B cell (primary cell): ENCODE results near the gene MARCOL. TPM values are rescaled to one million over a fixed set of nuclear protein-coding genes. Genes with fewer than 3 reads are reported as not detected.

Experiments used
- ATAC-seq: fragments of 200-7000 bp; cut with Tn5 transposase; one replicate; pipeline ENCODE4 v1.10.0; 2021; ENCODE audit warnings: low read depth, mild to moderate bottlenecking, moderate number of reproducible peaks, moderate library complexity
- CTCF ChIA-PET: fragments of 350-600 bp; sonication (Branson Sonifier 250); formaldehyde crosslinking; loops from one replicate; lab custom pipeline; 2021; ENCODE audit warnings: antibody characterized with exemption, inconsistent platforms; lab: Charles Lee
- POLR2A ChIA-PET: fragments of 350-600 bp; sonication (Branson Sonifier 250); formaldehyde crosslinking; loops from one replicate; lab custom pipeline; 2021; ENCODE audit warnings: antibody characterized with exemption; lab: Charles Lee
- DNase-seq: peaks from one replicate; pipeline ENCODE4 v3.0.0; 2013
- H2AFZ ChIP-seq: 2 replicates; pipeline ENCODE4 v1.6.1; 2012; ENCODE audit warnings: mild to moderate bottlenecking, low read depth, low read length; ENCODE audit not compliant: insufficient read depth, poor library complexity, severe bottlenecking
- H3K27ac ChIP-seq, 2 donors: 1 replicate in 1 of 2; 2 replicates in 1 of 2; pipeline ENCODE4 v1.5.1; 2012 to 2013; ENCODE audit warnings: low read length in 2 of 2, mild to moderate bottlenecking in 2 of 2, moderate library complexity in 1 of 2
- H3K27me3 ChIP-seq, 4 experiments: fragments of 200-600 bp in 1 of 4; sonication (generic) in 1 of 4; replicated peaks in 1 of 4; 1 replicate in 2 of 4; 2 replicates in 2 of 4; pipeline versions ENCODE4 v1.6.1 to v1.7.0; 2013 to 2016; ENCODE audit warnings: low read length in 3 of 4, mild to moderate bottlenecking in 2 of 4, mixed read lengths in 1 of 4, moderate library complexity in 1 of 4; ENCODE audit not compliant: insufficient read depth in 4 of 4, control insufficient read depth in 3 of 4; ENCODE audit errors: control extremely low read depth in 1 of 4
- H3K36me3 ChIP-seq, 2 experiments: replicated peaks in 1 of 2; 1 replicate in 1 of 2; 2 replicates in 1 of 2; pipeline versions ENCODE4 v1.6.1 to v1.7.1; 2013; ENCODE audit warnings: low read length in 1 of 2; ENCODE audit not compliant: insufficient read depth in 2 of 2, control insufficient read depth in 1 of 2; ENCODE audit errors: control extremely low read depth in 1 of 2, extremely low read depth in 1 of 2
- H3K4me1 ChIP-seq, 2 donors: fragments of 200-600 bp in 1 of 2; sonication (generic) in 1 of 2; 1 replicate in 1 of 2; 2 replicates in 1 of 2; pipeline versions ENCODE4 v1.5.1 to v1.6.1; 2013 to 2017; ENCODE audit warnings: low read length in 2 of 2; ENCODE audit not compliant: control insufficient read depth in 2 of 2, insufficient read depth in 2 of 2
- H3K4me2 ChIP-seq: replicated peaks from 2 replicates; pipeline ENCODE3; 2012; ENCODE audit warnings: mild to moderate bottlenecking, low read depth, low read length; ENCODE audit not compliant: poor library complexity, severe bottlenecking
- H3K4me3 ChIP-seq, 5 experiments: fragments of 200-600 bp in 1 of 5; sonication (generic) in 1 of 5; 1 replicate in 3 of 5; 2 replicates in 2 of 5; pipeline versions ENCODE4 v1.5.1 to v1.7.0; 2011 to 2016; ENCODE audit warnings: low read length in 4 of 5, mild to moderate bottlenecking in 4 of 5, low read depth in 2 of 5, control low read depth in 1 of 5, moderate library complexity in 1 of 5; ENCODE audit not compliant: insufficient read depth in 1 of 5; ENCODE audit errors: control extremely low read depth in 1 of 5, extremely low read depth in 1 of 5
- H3K79me2 ChIP-seq: fragments of 200-600 bp; sonication (generic); one replicate; pipeline ENCODE4 v1.6.0; 2016; ENCODE audit warnings: low read length; ENCODE audit not compliant: control insufficient read depth, insufficient read depth
- H3K9ac ChIP-seq: fragments of 200-600 bp; sonication (generic); 2 replicates; pipeline ENCODE4 v1.6.1; 2017; ENCODE audit warnings: mild to moderate bottlenecking, low read length, moderate library complexity
- H3K9me3 ChIP-seq, 3 donors: one replicate each; pipeline versions ENCODE4 v1.6.1 to v1.7.1; 2013; ENCODE audit warnings: low read length in 2 of 3; ENCODE audit not compliant: control insufficient read depth in 2 of 3, insufficient read depth in 1 of 3; ENCODE audit errors: control extremely low read depth in 1 of 3
- H4K20me1 ChIP-seq: 2 replicates; pipeline ENCODE4 v1.6.0; 2012; ENCODE audit warnings: mild to moderate bottlenecking, low read length; ENCODE audit not compliant: insufficient read depth, control insufficient read depth, poor library complexity, severe bottlenecking
- H3K27ac Mint-ChIP-seq: one replicate; pipeline ENCODE4 v1.8.0; 2021; ENCODE audit warnings: mixed read lengths
- H3K27me3 Mint-ChIP-seq: one replicate; pipeline ENCODE4 v1.8.0; 2021; ENCODE audit warnings: mixed read lengths
- H3K4me1 Mint-ChIP-seq: one replicate; pipeline ENCODE4 v1.8.0; 2021; ENCODE audit warnings: mixed read lengths
- H3K4me3 Mint-ChIP-seq: one replicate; pipeline ENCODE4 v1.8.0; 2021; ENCODE audit warnings: mixed read lengths
- H3K9me3 Mint-ChIP-seq: one replicate; pipeline ENCODE4 v1.8.0; 2022; ENCODE audit warnings: mixed read lengths; ENCODE audit not compliant: insufficient read depth
- EZH2 ChIP-seq: IDR thresholded peaks from 2 replicates; pipeline ENCODE4 v1.6.1; 2012; ENCODE audit warnings: borderline replicate concordance, low read depth, mild to moderate bottlenecking, moderate library complexity, low read length; ENCODE audit not compliant: insufficient read depth, poor library complexity, severe bottlenecking
- WGBS: methylation state at CpG from one replicate; pipeline ENCODE4 v1.1.5; 2013; ENCODE audit warnings: missing lambda C conversion rate; ENCODE audit not compliant: insufficient coverage; 5-methylcytosine and 5-hydroxymethylcytosine counted together
- intact Hi-C: fragments of 100-400 bp; cut with micrococcal nuclease; formaldehyde crosslinking; loops from one replicate; pipeline ENCODE4 v1.10.0; 2022
- polyA plus RNA-seq: library from polyadenylated mRNA; depleted of rRNA; stranded (reverse); fragments of >200 nt; gene quantifications from 2 replicates; pipeline ENCODE4 v1.2.3, GENCODE V29; 2012
- total RNA-seq, 2 donors: library from RNA; stranded (reverse); fragments of 120-200 nt in 1 of 2; gene quantifications; 1 replicate in 1 of 2; 2 replicates in 1 of 2; pipeline versions ENCODE4 v1.2.3 to v1.2.4, GENCODE V29; 2013 to 2022
- TF ChIP-seq, protein P1 (sequence below): fragments of 200-600 bp; IDR thresholded peaks from one replicate; pipeline ENCODE4 v1.8.0; 2022; ENCODE audit warnings: antibody characterized with exemption, mild to moderate bottlenecking

The MARCOL gene
- total and polyA plus RNA-seq, 2 donors (not counting 1 experiment from before 2014, with no cell fraction given) = not detected

DNA sequence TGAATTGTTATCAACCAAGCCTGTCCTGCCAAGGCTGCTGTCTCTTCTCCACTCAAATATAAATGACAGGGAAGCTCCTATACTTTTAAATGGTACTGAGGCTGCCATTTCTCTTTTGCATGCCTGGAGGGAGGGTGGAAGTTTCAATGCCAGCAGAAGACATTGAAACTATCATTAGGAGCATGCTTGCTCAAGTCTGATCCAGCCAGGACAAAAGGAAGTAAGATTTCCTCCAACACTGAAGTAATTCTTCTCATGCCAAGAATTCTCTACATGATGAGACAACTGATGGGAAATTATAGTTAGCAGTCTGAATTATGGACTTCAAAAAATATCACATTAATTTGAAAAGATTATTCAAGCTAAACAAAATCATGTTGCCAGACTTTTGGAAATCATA is 30.1 kb upstream of the MARCOL start:
- Histone ChIP-seq H3K4me3 (no peak overlapping the region), H4K20me1 (no peaks in the 10 kb centered on the region), H3K79me2 (no peaks in the 10 kb centered on the region), H2AFZ (no peak overlapping the region), H3K9me3 (no peaks in the 10 kb centered on the region), H3K36me3 (no peaks in the 10 kb centered on the region), H3K4me2 (no peak overlapping the region), H3K4me1 (no peaks in the 10 kb centered on the region), H3K9ac (no peak overlapping the region), H3K27ac (no peak overlapping the region), H3K27me3 (no peaks in the 10 kb centered on the region)
- no peaks in the 10 kb centered on the region for H3K4me1 Mint-ChIP-seq
- H3K4me3 Mint-ChIP-seq = no peak overlapping the region
- no peak overlapping the region for H3K27ac Mint-ChIP-seq
- no peak for ATAC-seq
- no peak for DNase-seq
- CTCF ChIA-PET = no interaction called here
- TF ChIP-seq EZH2 = no peak
- TF ChIP-seq, protein P1, sequence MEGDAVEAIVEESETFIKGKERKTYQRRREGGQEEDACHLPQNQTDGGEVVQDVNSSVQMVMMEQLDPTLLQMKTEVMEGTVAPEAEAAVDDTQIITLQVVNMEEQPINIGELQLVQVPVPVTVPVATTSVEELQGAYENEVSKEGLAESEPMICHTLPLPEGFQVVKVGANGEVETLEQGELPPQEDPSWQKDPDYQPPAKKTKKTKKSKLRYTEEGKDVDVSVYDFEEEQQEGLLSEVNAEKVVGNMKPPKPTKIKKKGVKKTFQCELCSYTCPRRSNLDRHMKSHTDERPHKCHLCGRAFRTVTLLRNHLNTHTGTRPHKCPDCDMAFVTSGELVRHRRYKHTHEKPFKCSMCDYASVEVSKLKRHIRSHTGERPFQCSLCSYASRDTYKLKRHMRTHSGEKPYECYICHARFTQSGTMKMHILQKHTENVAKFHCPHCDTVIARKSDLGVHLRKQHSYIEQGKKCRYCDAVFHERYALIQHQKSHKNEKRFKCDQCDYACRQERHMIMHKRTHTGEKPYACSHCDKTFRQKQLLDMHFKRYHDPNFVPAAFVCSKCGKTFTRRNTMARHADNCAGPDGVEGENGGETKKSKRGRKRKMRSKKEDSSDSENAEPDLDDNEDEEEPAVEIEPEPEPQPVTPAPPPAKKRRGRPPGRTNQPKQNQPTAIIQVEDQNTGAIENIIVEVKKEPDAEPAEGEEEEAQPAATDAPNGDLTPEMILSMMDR = no peak
- H3K9me3 Mint-ChIP-seq = no peaks in the 10 kb centered on the region
- intact Hi-C loops = no loop called here
- POLR2A ChIA-PET = no interaction called here
- no peaks in the 10 kb centered on the region for H3K27me3 Mint-ChIP-seq

GRCh38 chr5:148209151-148209770 is 29.1 kb upstream of the MARCOL start:
- H3K4me3 ChIP-seq = no peak overlapping the region
- H3K4me1 Mint-ChIP-seq = no peaks in the 10 kb centered on the region
- no peaks in the 10 kb centered on the region for H4K20me1 ChIP-seq
- H3K4me3 Mint-ChIP-seq = no peak overlapping the region
- no peak for ATAC-seq
- H3K27ac Mint-ChIP-seq = no peak overlapping the region
- H3K4me1 ChIP-seq = no peaks in the 10 kb centered on the region
- H3K9ac ChIP-seq = no peak overlapping the region
- H3K9me3 Mint-ChIP-seq = no peaks in the 10 kb centered on the region
- POLR2A ChIA-PET = no interaction called here
- no peak overlapping the region for H3K27ac ChIP-seq
- H3K79me2 ChIP-seq = no peaks in the 10 kb centered on the region
- CTCF ChIA-PET = interaction anchor here (0.5 kb wide), 1 partner anchor 249 kb away, joined by 3 read pairs; no protein-coding TSS in a partner anchor
- no peak for TF ChIP-seq EZH2
- TF ChIP-seq, protein P1 = no peak
- no CpG with 5 or more reads among the region's 3 CpGs for whole genome bisulfite sequencing
- H3K27me3 Mint-ChIP-seq = no peaks in the 10 kb centered on the region
- H3K27me3 ChIP-seq = no peaks in the 10 kb centered on the region
- H3K36me3 ChIP-seq = no peaks in the 10 kb centered on the region
- intact Hi-C loops = no loop called here
- no peaks in the 10 kb centered on the region for H3K9me3 ChIP-seq
- no peak overlapping the region for H2AFZ ChIP-seq
- DNase-seq = no peak
- H3K4me2 ChIP-seq = no peak overlapping the region
